GM13976 (cell line): Measurements from ENCODE around the gene SIRT4.

Experiments used
- DNase-seq: peaks from one replicate; pipeline ENCODE4 v3.0.0; 2012; ENCODE audit warnings: low spot score
- CTCF ChIP-seq: IDR thresholded peaks from 2 replicates; pipeline ENCODE4 v1.5.1; 2012; ENCODE audit warnings: borderline replicate concordance, mild to moderate bottlenecking; ENCODE audit not compliant: insufficient read depth; ENCODE audit errors: extremely low read depth, missing control alignments, control extremely low read depth
- in situ Hi-C: fragments of 300-500 bp; cut with MboI; formaldehyde crosslinking; loops from one replicate; pipeline ENCODE4 v1.12.0; 2022; ENCODE audit warnings: low sequenced_read_pairs, mixed read lengths, inconsistent platforms; ENCODE audit not compliant: unreplicated experiment

The SIRT4 gene

GRCh38 chr12:120361506-120362208, 59.5 kb downstream of the SIRT4 start:
- in situ Hi-C loops = no loop called here
- TF ChIP-seq CTCF = no peak
- peak; percentile 85 for DNase-seq
